Activated naive CD4-positive, alpha-beta T cell treated with anti-CD3 and anti-CD28 coated beads, Interleukin-2, amount 50 U/mL, for 24 hours (primary cell): ENCODE measurements around the gene SV2B.

Source experiments
- H3K27ac Mint-ChIP-seq: one replicate; pipeline ENCODE4 v1.8.0; 2021; ENCODE audit warnings: mild to moderate bottlenecking, mixed read lengths
- H3K27me3 Mint-ChIP-seq: one replicate; pipeline ENCODE4 v1.8.0; 2021; ENCODE audit warnings: mixed read lengths
- H3K36me3 Mint-ChIP-seq: one replicate; pipeline ENCODE4 v1.8.0; 2021; ENCODE audit warnings: mixed read lengths
- H3K4me1 Mint-ChIP-seq: one replicate; pipeline ENCODE4 v1.8.0; 2021; ENCODE audit warnings: mixed read lengths
- H3K4me3 Mint-ChIP-seq: one replicate; pipeline ENCODE4 v1.8.0; 2021; ENCODE audit warnings: mild to moderate bottlenecking, mixed read lengths
- H3K9me3 Mint-ChIP-seq: one replicate; pipeline ENCODE4 v1.8.0; 2021; ENCODE audit warnings: mixed read lengths

SV2B gene, protein sequence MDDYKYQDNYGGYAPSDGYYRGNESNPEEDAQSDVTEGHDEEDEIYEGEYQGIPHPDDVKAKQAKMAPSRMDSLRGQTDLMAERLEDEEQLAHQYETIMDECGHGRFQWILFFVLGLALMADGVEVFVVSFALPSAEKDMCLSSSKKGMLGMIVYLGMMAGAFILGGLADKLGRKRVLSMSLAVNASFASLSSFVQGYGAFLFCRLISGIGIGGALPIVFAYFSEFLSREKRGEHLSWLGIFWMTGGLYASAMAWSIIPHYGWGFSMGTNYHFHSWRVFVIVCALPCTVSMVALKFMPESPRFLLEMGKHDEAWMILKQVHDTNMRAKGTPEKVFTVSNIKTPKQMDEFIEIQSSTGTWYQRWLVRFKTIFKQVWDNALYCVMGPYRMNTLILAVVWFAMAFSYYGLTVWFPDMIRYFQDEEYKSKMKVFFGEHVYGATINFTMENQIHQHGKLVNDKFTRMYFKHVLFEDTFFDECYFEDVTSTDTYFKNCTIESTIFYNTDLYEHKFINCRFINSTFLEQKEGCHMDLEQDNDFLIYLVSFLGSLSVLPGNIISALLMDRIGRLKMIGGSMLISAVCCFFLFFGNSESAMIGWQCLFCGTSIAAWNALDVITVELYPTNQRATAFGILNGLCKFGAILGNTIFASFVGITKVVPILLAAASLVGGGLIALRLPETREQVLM

DNA sequence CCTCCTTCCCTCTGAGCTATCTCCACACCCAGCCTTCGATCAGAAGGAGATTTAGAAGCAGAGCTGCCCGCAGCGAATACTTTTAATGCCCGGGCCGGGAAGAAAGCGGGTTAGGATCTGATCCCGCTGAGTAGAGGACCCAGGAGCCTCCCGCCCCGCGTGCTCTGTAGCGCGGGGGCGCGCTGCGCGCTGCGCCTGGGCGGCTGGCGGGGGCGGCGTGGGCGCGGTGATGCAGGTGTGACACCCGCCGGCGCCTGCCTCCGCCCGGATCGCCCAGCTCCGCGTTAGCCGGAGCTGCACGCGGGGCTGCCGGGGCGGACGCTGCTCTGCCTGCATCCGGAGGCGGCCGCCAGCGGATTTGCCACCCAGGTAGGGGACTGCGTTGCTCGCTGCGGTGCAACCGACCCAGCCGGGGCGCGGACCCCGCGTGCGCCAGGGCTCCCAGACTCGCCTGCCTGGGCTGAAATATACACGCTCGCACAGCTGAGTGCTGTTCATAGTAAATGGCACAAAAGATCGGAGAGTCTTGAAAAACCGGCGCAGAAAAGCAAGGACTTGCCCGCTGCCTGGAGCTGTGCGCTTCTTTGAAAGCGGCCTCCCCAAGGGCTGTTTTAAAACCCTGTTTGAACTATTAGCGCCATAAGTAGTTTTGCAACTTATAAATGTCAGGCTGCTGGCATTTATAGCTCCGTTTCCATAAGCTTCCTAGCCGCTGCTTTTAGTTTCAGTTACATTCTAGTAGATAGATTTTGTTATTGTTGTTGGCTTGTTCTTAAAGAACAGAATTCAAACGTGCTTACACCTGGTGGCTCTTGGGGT, at the start of gene SV2B:
Gene SV2B (plus strand): TSS at position 263 of the 819 bp plus-strand sequence. CDS start 126,007 bp downstream, outside the sequence.
- Mint-ChIP-seq H3K27me3 (peaks cover 48% of the 10 kb centered on the region), H3K27ac (no peak within 1 kb of the TSS), H3K9me3 (no peaks in the 10 kb centered on the region), H3K36me3 (no peaks in the 10 kb centered on the region), H3K4me3 (peak within 1 kb of the TSS; percentile 88), H3K4me1 (peaks cover 18% of the 10 kb centered on the region)

- Mint-ChIP-seq H3K9me3 (no peaks in the 10 kb centered on the region), H3K4me3 (no peak overlapping the region), H3K27ac (no peak overlapping the region), H3K4me1 (peaks cover 28% of the 10 kb centered on the region), H3K36me3 (no peaks in the 10 kb centered on the region), H3K27me3 (peaks cover 10% of the 10 kb centered on the region)
Observed at GRCh38 chr15:91051248-91051647, 48.8 kb upstream of the SV2B start.

DNA sequence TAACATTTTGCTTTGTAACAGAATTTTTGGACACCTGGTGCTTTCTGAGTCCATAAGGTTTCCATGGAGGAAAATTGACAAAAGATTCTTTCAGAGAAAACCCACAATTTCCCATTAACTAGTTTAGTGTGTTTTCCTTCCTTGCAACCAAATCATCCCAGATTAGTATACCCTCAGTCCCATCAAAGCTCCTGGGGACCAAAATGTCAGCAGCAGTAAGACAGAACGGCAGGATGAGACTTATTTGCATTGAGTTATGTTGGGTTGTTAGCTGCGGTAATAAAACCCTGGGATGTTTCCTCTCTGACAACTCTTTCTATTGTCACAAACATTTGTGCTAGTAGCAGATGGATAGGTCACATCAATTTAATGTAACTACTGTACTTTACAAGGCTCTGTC, 45.2 kb upstream of the SV2B start:
- Mint-ChIP-seq H3K4me1 (peaks cover 1% of the 10 kb centered on the region), H3K27ac (peak overlapping the region; percentile 55), H3K27me3 (peaks cover 33% of the 10 kb centered on the region), H3K4me3 (no peak overlapping the region), H3K9me3 (no peaks in the 10 kb centered on the region), H3K36me3 (no peaks in the 10 kb centered on the region)

GRCh38 chr15:91055548-91056331, 44.3 kb upstream of the SV2B start:
- H3K4me1 Mint-ChIP-seq: no peaks in the 10 kb centered on the region
- no peaks in the 10 kb centered on the region for H3K9me3 Mint-ChIP-seq
- H3K36me3 Mint-ChIP-seq: no peaks in the 10 kb centered on the region
- peaks cover 36% of the 10 kb centered on the region for H3K27me3 Mint-ChIP-seq
- no peak overlapping the region for H3K4me3 Mint-ChIP-seq
- H3K27ac Mint-ChIP-seq: no peak overlapping the region

DNA sequence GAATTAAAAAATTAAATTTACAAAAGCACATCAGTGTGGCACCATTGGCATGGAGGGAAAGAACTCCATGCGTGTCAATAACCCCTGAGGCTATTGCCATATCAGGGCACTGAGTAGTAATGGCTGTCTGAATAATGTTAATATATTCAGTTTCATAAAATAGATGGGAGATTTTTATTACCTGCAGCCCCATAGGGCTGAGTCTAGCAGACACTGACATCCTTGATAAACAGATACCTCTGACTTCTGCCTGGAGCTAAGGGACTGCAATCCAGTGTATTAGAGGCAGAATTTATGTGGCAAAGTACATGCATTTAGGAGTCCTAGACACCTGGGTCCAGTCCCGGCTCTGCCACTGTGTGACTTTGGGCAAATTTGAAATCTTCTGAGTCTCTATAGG, 38.8 kb upstream of the SV2B start:
- H3K36me3 Mint-ChIP-seq: peaks cover 3% of the 10 kb centered on the region
- H3K4me1 Mint-ChIP-seq: no peaks in the 10 kb centered on the region
- no peak overlapping the region for H3K27ac Mint-ChIP-seq
- peaks cover 5% of the 10 kb centered on the region for H3K9me3 Mint-ChIP-seq
- no peak overlapping the region for H3K4me3 Mint-ChIP-seq
- peaks cover 27% of the 10 kb centered on the region for H3K27me3 Mint-ChIP-seq

DNA sequence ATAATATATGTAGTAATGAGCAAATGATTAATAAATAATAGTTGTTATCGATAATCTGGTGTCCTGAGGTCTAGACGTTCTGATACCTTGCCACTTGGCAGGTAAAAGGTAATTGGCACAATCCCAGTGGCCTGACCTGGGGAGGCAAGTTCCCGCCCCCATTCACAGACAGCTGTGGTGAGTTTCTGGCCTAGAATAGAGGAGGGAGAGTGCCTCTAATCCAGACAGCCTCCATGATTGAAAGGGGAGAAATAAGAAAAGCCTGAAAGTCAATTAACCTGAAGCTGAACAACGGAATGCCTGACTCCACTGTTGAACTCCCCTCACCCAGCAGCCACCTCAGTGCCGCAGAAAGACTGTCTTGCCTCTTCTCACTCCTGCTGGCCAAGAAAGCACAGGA, 38.1 kb upstream of the SV2B start:
- Mint-ChIP-seq H3K4me3 (no peak overlapping the region), H3K27ac (no peak overlapping the region), H3K36me3 (peaks cover 3% of the 10 kb centered on the region), H3K27me3 (peaks cover 23% of the 10 kb centered on the region), H3K4me1 (no peaks in the 10 kb centered on the region), H3K9me3 (peaks cover 5% of the 10 kb centered on the region)

- Mint-ChIP-seq H3K9me3 (peaks cover 5% of the 10 kb centered on the region), H3K4me1 (no peaks in the 10 kb centered on the region), H3K36me3 (peaks cover 3% of the 10 kb centered on the region), H3K27ac (no peak overlapping the region), H3K27me3 (peaks cover 16% of the 10 kb centered on the region), H3K4me3 (no peak overlapping the region)
Observed at GRCh38 chr15:91065505-91065904, 34.6 kb upstream of the SV2B start.

GRCh38 chr15:91067036-91067435, 33.0 kb upstream of the SV2B start:
- Mint-ChIP-seq H3K4me3 (no peak overlapping the region), H3K9me3 (peaks cover 5% of the 10 kb centered on the region), H3K27ac (no peak overlapping the region), H3K27me3 (peaks cover 18% of the 10 kb centered on the region), H3K4me1 (no peaks in the 10 kb centered on the region), H3K36me3 (peaks cover 3% of the 10 kb centered on the region)

- peaks cover 3% of the 10 kb centered on the region for H3K36me3 Mint-ChIP-seq
- no peaks in the 10 kb centered on the region for H3K4me1 Mint-ChIP-seq
- no peak overlapping the region for H3K27ac Mint-ChIP-seq
- H3K27me3 Mint-ChIP-seq: peaks cover 23% of the 10 kb centered on the region
- H3K9me3 Mint-ChIP-seq: peaks cover 5% of the 10 kb centered on the region
- H3K4me3 Mint-ChIP-seq: no peak overlapping the region
Observed at GRCh38 chr15:91068436-91068835, 31.6 kb upstream of the SV2B start.

DNA sequence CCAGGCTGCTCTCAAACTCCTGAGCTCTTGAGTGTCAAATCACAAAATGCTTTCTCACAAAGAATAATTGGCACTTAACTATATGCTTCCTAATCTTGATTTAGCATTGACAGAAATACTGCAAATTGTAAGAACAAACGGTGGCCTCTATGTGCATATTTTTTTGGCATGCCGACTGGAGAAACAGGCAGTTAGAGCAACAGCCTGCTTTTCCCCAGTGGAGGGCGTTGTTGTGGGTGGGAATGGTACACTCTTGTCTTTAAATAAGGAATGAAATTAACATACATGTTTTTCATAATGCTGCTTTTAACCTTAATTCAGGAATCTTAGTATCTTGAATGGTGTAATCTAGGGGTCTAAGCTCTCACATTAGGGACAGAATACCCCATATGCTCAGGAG, 31.1 kb upstream of the SV2B start:
- Mint-ChIP-seq H3K9me3 (peaks cover 5% of the 10 kb centered on the region), H3K36me3 (peaks cover 3% of the 10 kb centered on the region), H3K4me1 (no peaks in the 10 kb centered on the region), H3K4me3 (no peak overlapping the region), H3K27me3 (peaks cover 23% of the 10 kb centered on the region), H3K27ac (no peak overlapping the region)

- no peaks in the 10 kb centered on the region for H3K4me1 Mint-ChIP-seq
- H3K27me3 Mint-ChIP-seq: peaks cover 23% of the 10 kb centered on the region
- no peak overlapping the region for H3K4me3 Mint-ChIP-seq
- no peaks in the 10 kb centered on the region for H3K36me3 Mint-ChIP-seq
- no peak overlapping the region for H3K27ac Mint-ChIP-seq
- no peaks in the 10 kb centered on the region for H3K9me3 Mint-ChIP-seq
Observed at GRCh38 chr15:91070872-91071271, 29.2 kb upstream of the SV2B start.

DNA sequence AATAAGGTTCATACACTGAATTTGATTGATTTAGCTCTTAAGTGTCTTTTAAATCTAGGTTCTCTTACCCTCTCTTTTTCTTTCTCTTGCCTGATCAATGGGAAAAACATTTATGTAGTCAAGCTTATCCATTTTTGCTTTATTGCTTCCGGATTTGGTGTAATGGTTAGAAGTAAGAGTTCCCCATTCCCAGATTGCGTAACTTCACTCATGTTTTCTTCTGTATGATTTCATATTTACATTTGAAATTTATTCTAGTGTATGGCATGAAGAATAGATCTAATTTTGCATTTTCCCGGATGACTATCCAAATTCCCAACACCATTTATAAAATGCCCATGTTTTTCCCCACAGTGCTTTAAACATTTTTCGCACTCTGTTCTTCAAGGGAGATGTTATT, 27.9 kb upstream of the SV2B start:
- H3K4me3 Mint-ChIP-seq: no peak overlapping the region
- no peaks in the 10 kb centered on the region for H3K36me3 Mint-ChIP-seq
- H3K9me3 Mint-ChIP-seq: no peaks in the 10 kb centered on the region
- H3K27ac Mint-ChIP-seq: no peak overlapping the region
- H3K27me3 Mint-ChIP-seq: peaks cover 23% of the 10 kb centered on the region
- H3K4me1 Mint-ChIP-seq: no peaks in the 10 kb centered on the region

DNA sequence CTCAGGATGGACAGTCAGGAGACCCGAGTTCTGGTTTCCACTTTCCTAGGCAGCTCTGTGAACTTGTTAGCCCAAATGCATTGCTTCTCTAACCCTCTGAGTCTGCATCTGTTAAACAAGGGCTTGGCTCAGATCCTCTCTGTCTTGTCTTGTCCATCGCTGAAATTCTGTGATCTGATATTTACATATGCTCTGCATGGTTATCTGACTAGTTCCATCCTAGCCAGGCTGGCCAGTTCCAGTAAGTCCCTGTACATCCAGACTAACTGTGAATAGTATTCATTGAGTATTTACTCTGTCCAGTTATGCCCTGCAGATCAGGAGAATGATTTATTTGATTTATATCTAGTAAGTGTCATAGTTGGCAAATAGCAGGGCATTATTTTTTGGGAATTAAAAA, 27.0 kb upstream of the SV2B start:
- Mint-ChIP-seq H3K27ac (no peak overlapping the region), H3K9me3 (no peaks in the 10 kb centered on the region), H3K4me1 (no peaks in the 10 kb centered on the region), H3K27me3 (peaks cover 23% of the 10 kb centered on the region), H3K36me3 (no peaks in the 10 kb centered on the region), H3K4me3 (no peak overlapping the region)

DNA sequence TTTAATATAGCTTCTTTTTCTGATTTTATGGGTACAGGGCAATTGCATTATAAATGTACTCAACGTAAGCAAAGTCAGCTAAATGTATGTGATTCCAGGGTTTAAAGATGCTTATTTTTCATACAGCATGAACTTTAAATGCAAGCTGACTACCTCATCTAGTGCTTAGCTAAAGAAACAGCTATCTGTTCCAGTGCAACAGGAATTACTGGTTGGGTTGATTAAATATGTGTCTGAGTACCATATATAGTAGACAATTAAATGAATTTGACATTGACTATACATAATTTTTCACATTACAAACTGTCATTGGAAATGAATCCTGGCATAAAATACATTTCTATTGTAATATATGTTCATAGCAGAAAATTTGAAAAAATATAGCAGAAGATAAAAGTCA, 26.3 kb upstream of the SV2B start:
- peaks cover 4% of the 10 kb centered on the region for H3K36me3 Mint-ChIP-seq
- no peak overlapping the region for H3K4me3 Mint-ChIP-seq
- H3K4me1 Mint-ChIP-seq: no peaks in the 10 kb centered on the region
- no peak overlapping the region for H3K27ac Mint-ChIP-seq
- peaks cover 5% of the 10 kb centered on the region for H3K9me3 Mint-ChIP-seq
- H3K27me3 Mint-ChIP-seq: peaks cover 25% of the 10 kb centered on the region

GRCh38 chr15:91075739-91076138, 24.3 kb upstream of the SV2B start:
- Mint-ChIP-seq H3K4me1 (no peaks in the 10 kb centered on the region), H3K4me3 (no peak overlapping the region), H3K27me3 (peaks cover 21% of the 10 kb centered on the region), H3K9me3 (peaks cover 14% of the 10 kb centered on the region), H3K36me3 (peaks cover 10% of the 10 kb centered on the region), H3K27ac (no peak overlapping the region)
